Measurements from ENCODE around the gene S100A13. TPM values are rescaled to one million over a fixed set of nuclear protein-coding genes. Genes with fewer than 3 reads are reported as not detected.

The S100A13 gene
- total and polyA plus RNA-seq, 9 of the 15 experiments (the other 6 are each of a cell fraction or from before 2014, with no cell fraction given), result 41.9 to 129 (median 58.0) TPM

DNA sequence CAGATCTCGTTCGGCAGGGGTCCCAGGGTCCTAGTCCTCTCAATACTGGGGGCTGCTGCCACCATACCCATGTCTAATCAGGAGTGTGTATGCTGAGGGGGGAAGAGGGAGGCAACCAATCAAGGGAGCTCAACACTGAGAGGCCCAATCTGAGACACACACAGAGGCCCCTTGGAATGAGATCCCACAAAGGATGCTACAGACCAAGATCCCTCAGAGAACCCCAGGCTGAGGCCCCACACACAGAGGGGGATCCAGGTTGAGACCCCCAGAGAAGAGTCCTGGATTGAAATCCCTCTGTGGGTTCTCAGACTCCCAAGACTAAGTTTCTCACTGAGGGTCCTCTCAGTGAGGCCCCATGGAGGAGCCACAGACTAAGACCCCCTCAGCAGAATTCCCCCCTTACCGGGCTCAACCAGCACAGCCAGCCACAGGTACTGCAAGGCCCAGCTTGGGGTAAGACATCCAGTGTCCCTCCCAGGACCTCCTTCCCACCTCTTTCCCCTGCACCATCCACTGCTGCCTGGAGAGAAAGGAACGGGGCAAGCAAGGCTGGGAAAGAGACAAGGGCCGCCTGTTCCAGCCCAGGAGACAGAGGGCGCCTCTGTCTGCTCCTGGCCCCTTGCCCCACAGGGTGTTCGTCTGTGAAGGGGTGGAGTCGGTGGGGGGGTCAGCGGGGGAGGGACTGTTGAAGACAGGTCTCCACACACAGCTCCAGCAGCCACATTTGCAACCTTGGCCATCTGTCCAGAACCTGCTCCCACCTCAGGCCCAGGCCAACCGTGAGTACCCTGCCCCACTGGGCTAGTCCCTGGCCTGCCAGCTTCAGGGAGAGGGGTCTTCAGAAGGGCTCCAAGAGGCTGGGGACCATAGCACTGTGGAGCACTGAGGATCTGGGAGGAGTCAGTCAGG lies 666 bp upstream of the S100A13 start, which contains the start of gene S100A1 (continued):
- TF ChIP-seq REST (IDR thresholded peaks at IDR 0.05; ENCODE audit: borderline replicate concordance) (no peak), REST (CRISPR knock-in tag; IDR thresholded peaks at IDR 0.05; ENCODE audit: low read depth) (no peak), TEAD1 (CRISPR knock-in tag; IDR thresholded peaks at IDR 0.05) (0 out of 4 replicates have a peak, but pooled peaks of 1 of the 2 experiments have one; percentile 6), KDM5B (IDR thresholded peaks at IDR 0.05; ENCODE audit: insufficient replicate concordance, low read depth, low read length) (peak; percentile 58), NFIC (IDR thresholded peaks at IDR 0.05) (peak; percentile 58; the same call in 1 of the 2 replicates), ATF4 (CRISPR knock-in tag; IDR thresholded peaks at IDR 0.05) (no peak), VEZF1 (CRISPR knock-in tag; IDR thresholded peaks at IDR 0.05) (peak; percentile 90), ZNF740 (CRISPR knock-in tag; IDR thresholded peaks at IDR 0.05) (peak; percentile 87; the same call in 1 of the 2 replicates), ZNF740 (tag; IDR thresholded peaks at IDR 0.05) (peak in 1 of 2 experiments; percentile 90; a peak in 2 of 4 replicates), GATAD2A (IDR thresholded peaks at IDR 0.05) (0 out of 2 replicates have a peak, but pooled peaks have one; percentile 35), KAT2B (IDR thresholded peaks at IDR 0.05; ENCODE audit: low read depth, low read length) (no peak), THRA (IDR thresholded peaks at IDR 0.05) (no peak), CREM (IDR thresholded peaks at IDR 0.05; ENCODE audit: low read depth) (peak; percentile 27; the same call in 1 of the 2 replicates)

Data from K562 (cell line).